Measurements from ENCODE around the gene HRC.

The HRC gene

GRCh38 chr19:49196527-49197240 lies 41.5 kb upstream of the HRC start:
- no peaks in the 10 kb centered on the region for H3K9me3 ChIP-seq (replicated peaks in 1 of 2; ENCODE audit: control insufficient read depth in 2 of 2, insufficient read depth in 1 of 2, low read depth in 1 of 2, low read length in 2 of 2)
- H3K27ac ChIP-seq (replicated peaks; ENCODE audit: low read length) = no peak overlapping the region
- H4K8ac ChIP-seq (ENCODE audit: low read depth, low read length) = no peak overlapping the region
- H3K4me1 ChIP-seq (ENCODE audit: control insufficient read depth in 2 of 2, insufficient read depth in 1 of 2, low read depth in 1 of 2, low read length in 2 of 2) = no peaks in the 10 kb centered on the region
- peak overlapping the region; percentile 51 for H3K14ac ChIP-seq (ENCODE audit: low read length)
- H3K23ac ChIP-seq (ENCODE audit: low read depth, low read length, poor library complexity) = no peak overlapping the region
- no peak overlapping the region for H3K9ac ChIP-seq (ENCODE audit: low read depth, low read length, poor library complexity)
- H2BK5ac ChIP-seq (ENCODE audit: low read length) = no peak overlapping the region
- no peak overlapping the region for H3K4me2 ChIP-seq (ENCODE audit: insufficient read depth, low read length, poor library complexity, severe bottlenecking)
- peaks cover 0 to 74% of the 10 kb centered on the region in 2 donors for H3K36me3 ChIP-seq (replicated peaks in 1 of 2; ENCODE audit: control insufficient read depth in 2 of 2, insufficient read depth in 2 of 2, low read length in 2 of 2)
- H2AK5ac ChIP-seq (ENCODE audit: low read depth, low read length) = no peak overlapping the region
- no peak overlapping the region for H2AFZ ChIP-seq (ENCODE audit: low read length)
- no peaks in the 10 kb centered on the region for H3K27me3 ChIP-seq (ENCODE audit: control insufficient read depth in 3 of 3, insufficient read depth in 3 of 3, low read depth in 1 of 3, low read length in 3 of 3)
- no peak overlapping the region for H4K91ac ChIP-seq (ENCODE audit: low read depth, low read length, poor library complexity)
- peak overlapping the region; percentile 25 for H3K18ac ChIP-seq (ENCODE audit: low read length)
- no peak overlapping the region for H2BK12ac ChIP-seq (ENCODE audit: low read length)
- DNase-seq (ENCODE audit: low spot score) = no peak
- no peaks in the 10 kb centered on the region for H3K79me1 ChIP-seq (ENCODE audit: low read depth, low read length)
- H3K4me3 ChIP-seq (ENCODE audit: low read length in 2 of 2) = no peak overlapping the region
- no peak overlapping the region for H2BK120ac ChIP-seq (ENCODE audit: low read depth, low read length)
- WGBS, 2 donors (ENCODE audit: extremely low coverage in 2 of 2, insufficient read length in 2 of 2, insufficient replicate concordance in 1 of 2) = no CpG with 5 or more reads among the region's 40 CpGs
- no peak overlapping the region for H3K4ac ChIP-seq (ENCODE audit: low read length)
- H2BK15ac ChIP-seq (ENCODE audit: low read length) = no peak overlapping the region

- H4K8ac ChIP-seq (ENCODE audit: low read depth, low read length) = no peak overlapping the region
- no peak overlapping the region for H3K9ac ChIP-seq (ENCODE audit: low read depth, low read length, poor library complexity)
- no peak overlapping the region for H2BK15ac ChIP-seq (ENCODE audit: low read length)
- peaks cover 2 to 14% of the 10 kb centered on the region in 2 donors for H3K9me3 ChIP-seq (replicated peaks in 1 of 2; ENCODE audit: control insufficient read depth in 2 of 2, insufficient read depth in 1 of 2, low read depth in 1 of 2, low read length in 2 of 2)
- H3K4me3 ChIP-seq (ENCODE audit: low read length in 2 of 2) = no peak overlapping the region
- no peak overlapping the region for H2BK12ac ChIP-seq (ENCODE audit: low read length)
- H3K4me1 ChIP-seq (ENCODE audit: control insufficient read depth in 2 of 2, insufficient read depth in 1 of 2, low read depth in 1 of 2, low read length in 2 of 2) = no peaks in the 10 kb centered on the region
- no peak overlapping the region for H3K4me2 ChIP-seq (ENCODE audit: insufficient read depth, low read length, poor library complexity, severe bottlenecking)
- no peak for DNase-seq (ENCODE audit: low spot score)
- no peaks in the 10 kb centered on the region for H3K27me3 ChIP-seq (ENCODE audit: control insufficient read depth in 3 of 3, insufficient read depth in 3 of 3, low read depth in 1 of 3, low read length in 3 of 3)
- H2BK120ac ChIP-seq (ENCODE audit: low read depth, low read length) = no peak overlapping the region
- no CpG with 5 or more reads among the region's 4 CpGs for WGBS, 2 donors (ENCODE audit: extremely low coverage in 2 of 2, insufficient read length in 2 of 2, insufficient replicate concordance in 1 of 2)
- no peak overlapping the region for H3K18ac ChIP-seq (ENCODE audit: low read length)
- no peak overlapping the region for H4K91ac ChIP-seq (ENCODE audit: low read depth, low read length, poor library complexity)
- H3K4ac ChIP-seq (ENCODE audit: low read length) = no peak overlapping the region
- H3K23ac ChIP-seq (ENCODE audit: low read depth, low read length, poor library complexity) = no peak overlapping the region
- H3K79me1 ChIP-seq (ENCODE audit: low read depth, low read length) = no peaks in the 10 kb centered on the region
- H2AK5ac ChIP-seq (ENCODE audit: low read depth, low read length) = no peak overlapping the region
- H2AFZ ChIP-seq (ENCODE audit: low read length) = no peak overlapping the region
- peaks cover 1 to 74% of the 10 kb centered on the region in 2 donors for H3K36me3 ChIP-seq (replicated peaks in 1 of 2; ENCODE audit: control insufficient read depth in 2 of 2, insufficient read depth in 2 of 2, low read length in 2 of 2)
- no peak overlapping the region for H3K27ac ChIP-seq (replicated peaks; ENCODE audit: low read length)
- no peak overlapping the region for H2BK5ac ChIP-seq (ENCODE audit: low read length)
- no peak overlapping the region for H3K14ac ChIP-seq (ENCODE audit: low read length)
Observed at GRCh38 chr19:49194408-49194807, 39.2 kb upstream of the HRC start.

GRCh38 chr19:49193822-49194394 lies 38.7 kb upstream of the HRC start:
- no peak overlapping the region for H3K27ac ChIP-seq (replicated peaks; ENCODE audit: low read length)
- H3K9me3 ChIP-seq (replicated peaks in 1 of 2; ENCODE audit: control insufficient read depth in 2 of 2, insufficient read depth in 1 of 2, low read depth in 1 of 2, low read length in 2 of 2) = peaks cover 2 to 14% of the 10 kb centered on the region in 2 donors
- H3K18ac ChIP-seq (ENCODE audit: low read length) = no peak overlapping the region
- no peak overlapping the region for H2BK15ac ChIP-seq (ENCODE audit: low read length)
- H2AFZ ChIP-seq (ENCODE audit: low read length) = no peak overlapping the region
- no peak overlapping the region for H2BK120ac ChIP-seq (ENCODE audit: low read depth, low read length)
- no peak overlapping the region for H2AK5ac ChIP-seq (ENCODE audit: low read depth, low read length)
- no peak overlapping the region for H3K14ac ChIP-seq (ENCODE audit: low read length)
- no peak overlapping the region for H4K8ac ChIP-seq (ENCODE audit: low read depth, low read length)
- H3K4me3 ChIP-seq (ENCODE audit: low read length in 2 of 2) = no peak overlapping the region
- H4K91ac ChIP-seq (ENCODE audit: low read depth, low read length, poor library complexity) = no peak overlapping the region
- no peak overlapping the region for H3K4ac ChIP-seq (ENCODE audit: low read length)
- no peaks in the 10 kb centered on the region for H3K4me1 ChIP-seq (ENCODE audit: control insufficient read depth in 2 of 2, insufficient read depth in 1 of 2, low read depth in 1 of 2, low read length in 2 of 2)
- no peaks in the 10 kb centered on the region for H3K27me3 ChIP-seq (ENCODE audit: control insufficient read depth in 3 of 3, insufficient read depth in 3 of 3, low read depth in 1 of 3, low read length in 3 of 3)
- H3K36me3 ChIP-seq (replicated peaks in 1 of 2; ENCODE audit: control insufficient read depth in 2 of 2, insufficient read depth in 2 of 2, low read length in 2 of 2) = peaks cover 1 to 79% of the 10 kb centered on the region in 2 donors
- DNase-seq (ENCODE audit: low spot score) = no peak
- H3K23ac ChIP-seq (ENCODE audit: low read depth, low read length, poor library complexity) = no peak overlapping the region
- H3K4me2 ChIP-seq (ENCODE audit: insufficient read depth, low read length, poor library complexity, severe bottlenecking) = no peak overlapping the region
- H2BK5ac ChIP-seq (ENCODE audit: low read length) = no peak overlapping the region
- WGBS, 2 donors (ENCODE audit: extremely low coverage in 2 of 2, insufficient read length in 2 of 2, insufficient replicate concordance in 1 of 2) = 97 to 100% methylated on average over 1 to 3 of the region's 6 CpGs
- H3K9ac ChIP-seq (ENCODE audit: low read depth, low read length, poor library complexity) = no peak overlapping the region
- H2BK12ac ChIP-seq (ENCODE audit: low read length) = no peak overlapping the region
- no peaks in the 10 kb centered on the region for H3K79me1 ChIP-seq (ENCODE audit: low read depth, low read length)

- Histone ChIP-seq H3K27ac (replicated peaks; ENCODE audit: low read length) (no peak overlapping the region), H3K79me1 (ENCODE audit: low read depth, low read length) (no peaks in the 10 kb centered on the region), H3K9me3 (replicated peaks in 1 of 2; ENCODE audit: control insufficient read depth in 2 of 2, insufficient read depth in 1 of 2, low read depth in 1 of 2, low read length in 2 of 2) (peaks cover 2 to 14% of the 10 kb centered on the region in 2 donors), H2BK15ac (ENCODE audit: low read length) (no peak overlapping the region), H3K9ac (ENCODE audit: low read depth, low read length, poor library complexity) (no peak overlapping the region), H3K14ac (ENCODE audit: low read length) (no peak overlapping the region), H2AK5ac (ENCODE audit: low read depth, low read length) (no peak overlapping the region), H3K4me2 (ENCODE audit: insufficient read depth, low read length, poor library complexity, severe bottlenecking) (no peak overlapping the region), H3K4ac (ENCODE audit: low read length) (no peak overlapping the region), H3K4me1 (ENCODE audit: control insufficient read depth in 2 of 2, insufficient read depth in 1 of 2, low read depth in 1 of 2, low read length in 2 of 2) (no peaks in the 10 kb centered on the region), H3K4me3 (ENCODE audit: low read length in 2 of 2) (no peak overlapping the region), H4K8ac (ENCODE audit: low read depth, low read length) (no peak overlapping the region), H4K91ac (ENCODE audit: low read depth, low read length, poor library complexity) (no peak overlapping the region), H2AFZ (ENCODE audit: low read length) (no peak overlapping the region), H3K36me3 (replicated peaks in 1 of 2; ENCODE audit: control insufficient read depth in 2 of 2, insufficient read depth in 2 of 2, low read length in 2 of 2) (peaks cover 1 to 93% of the 10 kb centered on the region in 2 donors), H3K23ac (ENCODE audit: low read depth, low read length, poor library complexity) (no peak overlapping the region), H3K18ac (ENCODE audit: low read length) (no peak overlapping the region), H3K27me3 (ENCODE audit: control insufficient read depth in 3 of 3, insufficient read depth in 3 of 3, low read depth in 1 of 3, low read length in 3 of 3) (no peaks in the 10 kb centered on the region), H2BK12ac (ENCODE audit: low read length) (no peak overlapping the region), H2BK5ac (ENCODE audit: low read length) (no peak overlapping the region), H2BK120ac (ENCODE audit: low read depth, low read length) (no peak overlapping the region)
- DNase-seq (ENCODE audit: low spot score) = no peak
- WGBS, 2 donors (ENCODE audit: extremely low coverage in 2 of 2, insufficient read length in 2 of 2, insufficient replicate concordance in 1 of 2) = no CpG with 5 or more reads among the region's 3 CpGs
Observed at GRCh38 chr19:49190781-49191180, 35.6 kb upstream of the HRC start.

All from neuronal stem cell (in vitro differentiated cells).